C4-2B (cell line): ENCODE measurements around the gene ARHGAP35.
"Not testable (repeated sequence)": the region's sequence is repeated elsewhere in the genome, so short reads cannot be mapped to it uniquely, and the experiment has no call there.

Source experiments
- H3K27ac ChIP-seq: fragments of 450-650 bp; 2 replicates; pipeline ENCODE4 v1.5.1; 2017
- CTCF ChIP-seq: fragments of 450-650 bp; conservative IDR thresholded peaks from 2 replicates; pipeline ENCODE4 v1.5.1; 2017; ENCODE audit warnings: mild to moderate bottlenecking
- ZFX ChIP-seq: fragments of 450-650 bp; IDR thresholded peaks from 2 replicates; pipeline ENCODE4 v1.6.1; 2017

The ARHGAP35 gene

DNA sequence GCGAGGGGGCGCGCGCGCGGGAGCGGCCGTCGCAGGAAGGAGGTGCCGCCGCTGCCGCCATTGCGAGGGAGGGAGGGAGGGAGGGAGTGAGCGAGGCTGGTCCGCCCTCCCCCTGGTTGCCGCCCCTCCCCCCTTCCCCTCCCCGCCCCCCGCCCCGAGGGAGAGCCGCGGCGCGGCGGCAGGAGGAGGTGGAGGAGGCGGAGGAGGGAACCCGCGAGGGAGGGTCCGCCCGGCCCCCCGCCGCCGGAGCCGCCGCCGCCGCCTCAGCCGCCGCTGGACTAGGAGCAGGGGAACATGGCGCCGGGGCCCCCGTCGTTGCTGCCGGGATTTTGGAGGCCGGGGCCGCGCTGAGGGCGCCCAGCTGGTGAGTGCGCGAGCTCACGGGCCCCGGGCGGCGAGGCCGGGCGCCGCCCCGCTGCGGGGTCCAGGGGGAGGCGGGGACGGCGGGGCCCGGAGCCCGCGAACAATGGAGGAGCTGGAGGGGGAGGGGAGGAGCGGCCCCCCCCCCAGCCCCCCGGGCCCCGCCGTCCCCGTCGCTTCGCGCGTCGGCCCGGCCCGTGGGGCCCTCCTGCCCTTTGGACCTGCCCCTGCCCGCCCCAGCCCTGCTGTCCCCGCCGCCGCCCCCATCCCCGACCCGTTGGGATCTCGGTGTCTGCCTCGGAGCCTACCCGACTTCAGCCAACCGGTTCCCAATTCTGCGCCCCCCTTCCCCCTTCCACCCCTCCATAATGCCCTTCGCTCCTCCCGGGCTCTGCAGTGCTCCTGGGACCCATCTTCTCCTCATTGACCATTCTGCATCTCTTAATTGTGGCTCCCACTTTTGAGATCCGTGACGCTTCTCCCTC lies at the start of gene ARHGAP35:
Gene ARHGAP35 (plus strand): TSS at position 152 of the 845 bp plus-strand sequence. CDS start 57,679 bp downstream, outside the sequence.
- peak within 1 kb of the TSS; percentile 97 for H3K27ac ChIP-seq
- no peak for TF ChIP-seq ZFX
- no peak for TF ChIP-seq CTCF

GRCh38 chr19:46812977-46813838 lies 47.6 kb upstream of the ARHGAP35 start:
- TF ChIP-seq CTCF (no peak), ZFX (no peak)
- H3K27ac ChIP-seq, result peak overlapping the region; percentile 48

- H3K27ac ChIP-seq, result peak overlapping the region; percentile 48
Measured at GRCh38 chr19:46813839-46814358, 46.9 kb upstream of the ARHGAP35 start.

DNA sequence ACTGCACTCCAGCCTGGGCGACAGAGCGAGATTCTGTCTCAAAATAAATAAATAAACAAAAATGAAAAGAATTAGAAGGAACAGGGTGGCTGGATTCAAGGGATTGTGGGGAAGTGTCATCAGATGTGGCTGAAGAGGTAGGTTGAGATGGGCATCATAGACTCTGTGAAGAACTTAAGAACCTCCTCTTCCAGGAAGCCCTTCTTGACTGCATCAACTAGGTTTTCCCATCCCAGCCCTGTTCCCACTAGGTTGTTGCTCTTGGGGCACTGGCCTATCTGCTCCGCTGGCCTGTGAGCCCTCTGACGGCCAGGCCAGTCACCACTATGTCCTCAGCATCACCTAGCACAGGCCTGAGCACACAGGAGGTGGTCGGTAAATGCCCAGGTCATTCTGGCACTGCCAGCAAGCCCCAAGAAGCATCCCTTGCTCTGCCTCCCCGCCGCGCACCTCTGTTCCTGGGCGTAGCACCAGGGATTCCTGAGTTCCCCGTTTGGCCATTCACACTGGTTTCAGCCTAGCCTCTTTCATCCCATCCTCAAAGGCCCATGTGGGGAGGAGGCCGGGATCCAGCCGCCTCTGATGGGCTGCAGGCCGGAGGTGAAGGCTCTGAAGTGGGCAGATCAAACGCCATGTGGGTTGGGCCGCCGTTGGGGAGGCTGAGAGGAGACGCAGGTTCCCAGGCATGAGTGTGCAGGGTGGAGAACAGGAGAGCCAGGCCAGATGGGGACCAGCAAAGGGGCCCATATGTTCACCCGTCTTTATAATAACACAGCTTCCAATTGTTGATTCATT lies 44.8 kb upstream of the ARHGAP35 start:
- H3K27ac ChIP-seq, result no peak overlapping the region
- TF ChIP-seq CTCF, result no peak
- TF ChIP-seq ZFX, result no peak

More at GRCh38 chr19:46813839-46814358, 46.9 kb upstream of the ARHGAP35 start:
- no peak for TF ChIP-seq CTCF
- no peak for TF ChIP-seq ZFX

DNA sequence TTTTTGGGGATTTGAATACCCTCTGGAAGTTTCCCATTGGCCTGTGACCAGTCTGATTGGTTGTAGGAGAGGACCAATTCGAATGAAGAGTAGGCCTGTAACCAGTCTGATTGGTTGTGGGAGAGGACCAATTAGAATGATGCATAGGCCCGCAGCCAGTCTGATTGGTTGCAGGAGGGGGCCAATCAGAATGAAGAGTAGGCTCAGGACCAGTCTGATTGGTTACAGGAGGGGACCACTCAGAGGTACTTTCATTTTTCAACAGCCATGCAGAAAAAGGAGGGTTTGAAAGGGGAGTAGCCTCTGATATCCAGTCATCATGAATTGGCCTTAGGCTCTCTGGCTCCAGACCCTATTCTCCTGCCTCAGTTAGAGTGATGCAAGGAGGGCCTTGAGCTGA lies 42.0 kb upstream of the ARHGAP35 start:
- TF ChIP-seq ZFX (no peak), CTCF (no peak)
- H3K27ac ChIP-seq, result no peak overlapping the region

DNA sequence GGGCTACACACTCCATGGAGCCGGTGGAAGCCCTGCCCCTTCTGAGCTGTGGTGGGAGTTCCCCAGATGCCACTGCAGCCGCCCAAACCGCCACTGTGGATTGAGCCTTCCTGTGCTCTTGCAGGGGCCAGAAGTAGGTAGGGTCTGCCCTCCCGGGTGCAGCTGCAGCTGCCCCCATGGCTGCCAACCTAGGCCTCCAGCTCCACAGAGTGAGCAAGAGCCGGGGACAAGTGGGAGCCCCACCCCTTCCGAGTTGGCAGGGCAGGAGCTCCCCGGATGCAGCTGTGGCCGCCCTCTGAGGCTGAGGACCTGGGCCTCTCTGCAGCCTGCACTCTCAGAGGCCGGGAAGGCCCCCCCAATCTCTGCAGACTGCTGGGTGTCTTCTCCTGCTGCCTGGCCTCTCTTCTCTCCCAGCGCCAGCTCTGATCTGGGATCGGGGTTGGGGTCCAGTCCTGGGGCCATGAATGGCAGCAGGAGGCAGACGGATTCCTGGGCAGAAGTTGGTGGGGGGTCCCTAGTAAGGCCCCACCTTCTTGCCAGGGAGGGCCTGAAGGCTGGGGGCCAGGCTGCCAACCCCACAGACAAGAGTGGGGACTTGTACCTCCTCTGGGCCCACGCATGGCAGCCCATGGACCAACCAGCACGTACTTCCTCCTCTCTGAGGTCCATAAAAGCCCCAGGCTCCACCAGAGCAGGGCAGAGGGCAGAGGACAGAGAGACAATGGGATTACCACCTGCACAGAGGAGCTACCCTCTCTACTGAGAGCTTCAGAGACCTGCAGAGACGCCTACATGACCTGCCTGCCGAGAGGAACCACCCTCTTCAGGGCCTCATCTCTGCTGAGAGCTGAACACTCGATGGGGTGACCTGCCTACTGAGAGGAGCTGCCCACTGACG lies 39.0 kb upstream of the ARHGAP35 start:
- no peak overlapping the region for H3K27ac ChIP-seq

DNA sequence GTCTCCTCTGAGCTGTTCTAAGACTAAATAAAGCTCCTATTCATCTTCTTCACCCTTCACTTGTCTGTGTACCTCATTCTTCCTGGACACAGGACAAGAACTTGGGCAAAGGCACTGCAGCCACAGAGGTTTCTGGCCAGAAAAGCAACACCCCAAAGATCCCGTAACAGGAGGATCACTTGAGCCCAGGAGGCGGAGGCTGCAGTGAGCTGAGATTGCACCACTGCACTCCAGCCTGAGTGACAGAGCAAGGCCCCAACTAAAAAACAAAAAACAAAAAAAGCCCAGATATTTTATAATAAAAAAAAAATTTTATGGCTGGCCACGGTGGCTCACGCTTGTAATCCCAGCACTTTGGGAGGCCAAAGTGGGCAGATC lies 38.4 kb upstream of the ARHGAP35 start:
- H3K27ac ChIP-seq, result not testable (repeated sequence)

More for the DNA sequence above, 39.0 kb upstream of the ARHGAP35 start:
- TF ChIP-seq ZFX (no peak), CTCF (no peak)
